Naive thymus-derived CD8-positive, alpha-beta T cell (primary cell): ENCODE results near the gene LRRC27. TPM values are rescaled to one million over a fixed set of nuclear protein-coding genes. Genes with fewer than 3 reads are reported as not detected.

Experiments used
- ATAC-seq, 2 donors: fragments of 150-1000 bp; cut with Tn5 transposase in 1 of 2; sonication (Bioruptor Pico), chemical (Tn5 transposase) in 1 of 2; 1 replicate in 1 of 2; 2 replicates in 1 of 2; pipeline ENCODE4 v1.10.0; 2021; ENCODE audit warnings: mild to moderate bottlenecking in 2 of 2, moderate library complexity in 2 of 2
- POLR2A ChIA-PET: fragments of 350-600 bp; sonication (Branson Sonifier 250); formaldehyde crosslinking; loops from one replicate; lab custom pipeline; 2021; ENCODE audit warnings: antibody characterized with exemption; lab: Charles Lee
- DNase-seq, 10 donors: peaks; one replicate each; pipeline versions ENCODE4 v3.0.0 to v3.0.0-alpha.2; 2020 to 2022
- H3K27ac Mint-ChIP-seq, 10 donors: one replicate each; pipeline ENCODE4 v1.8.0; 2020 to 2022; ENCODE audit warnings: mild to moderate bottlenecking in 10 of 10, mixed read lengths in 10 of 10, moderate library complexity in 4 of 10, inconsistent platforms in 1 of 10
- H3K27me3 Mint-ChIP-seq, 5 donors: one replicate each; pipeline ENCODE4 v1.8.0; 2021 to 2022; ENCODE audit warnings: mixed read lengths in 5 of 5
- H3K36me3 Mint-ChIP-seq, 3 donors: one replicate each; pipeline ENCODE4 v1.8.0; 2020 to 2022; ENCODE audit warnings: mixed read lengths in 3 of 3, mild to moderate bottlenecking in 2 of 3, inconsistent platforms in 1 of 3
- H3K4me1 Mint-ChIP-seq, 4 donors: one replicate each; pipeline ENCODE4 v1.8.0; 2021 to 2022; ENCODE audit warnings: mixed read lengths in 4 of 4
- H3K4me3 Mint-ChIP-seq, 10 donors: one replicate each; pipeline ENCODE4 v1.8.0; 2020 to 2022; ENCODE audit warnings: mild to moderate bottlenecking in 10 of 10, mixed read lengths in 10 of 10, moderate library complexity in 6 of 10, inconsistent platforms in 1 of 10
- H3K9me3 Mint-ChIP-seq, 9 donors: one replicate each; pipeline ENCODE4 v1.8.0; 2020 to 2022; ENCODE audit warnings: mixed read lengths in 9 of 9, mild to moderate bottlenecking in 3 of 9, inconsistent platforms in 1 of 9, moderate library complexity in 1 of 9
- polyA plus RNA-seq, 3 donors: library from polyadenylated mRNA; unstranded; fragments of 300-500 nt; fragmentation: Illumina TruSeq; gene quantifications; one replicate each; pipeline ENCODE4 v1.2.3, GENCODE V29; 2021
- total RNA-seq, 8 experiments: library from RNA in 2 of 8; stranded (reverse) in 2 of 8; gene quantifications; one replicate each; pipeline ENCODE4 v1.2.3 and lab custom pipeline; 2021 to 2026

The LRRC27 gene
- total and polyA plus RNA-seq, 5 experiments from 2014 or later, result 2.4 to 7.9 (median 4.7) TPM

GRCh38 chr10:132357286-132358058 is 25.5 kb downstream of the LRRC27 start:
- DNase-seq (no peak), ATAC-seq (no peak)
- Mint-ChIP-seq H3K36me3 (peaks cover 0 to 3% (median 0%) of the 10 kb centered on the region in 3 donors), H3K27me3 (no peaks in the 10 kb centered on the region), H3K27ac (peak overlapping the region in 2 of 10 donors; percentile 63 to 75), H3K4me1 (peaks cover 3 to 10% (median 5%) of the 10 kb centered on the region in 4 donors), H3K4me3 (no peak overlapping the region), H3K9me3 (no peaks in the 10 kb centered on the region)
- POLR2A ChIA-PET, result no interaction called here

- ATAC-seq (no peak), DNase-seq (no peak)
- Mint-ChIP-seq H3K36me3 (peaks cover 0 to 5% (median 0%) of the 10 kb centered on the region in 3 donors), H3K4me3 (no peak overlapping the region), H3K27ac (no peak overlapping the region), H3K9me3 (no peaks in the 10 kb centered on the region), H3K27me3 (no peaks in the 10 kb centered on the region), H3K4me1 (peaks cover 0 to 6% (median 3%) of the 10 kb centered on the region in 4 donors)
- POLR2A ChIA-PET, result interaction anchor here (0.6 kb wide), 1 partner anchor 28 kb away, joined by 4 read pairs; no protein-coding TSS in a partner anchor
Observed at GRCh38 chr10:132359305-132360040, 27.5 kb downstream of the LRRC27 start.

- DNase-seq (peak in 1 of 10 donors; percentile 21), ATAC-seq (peak; percentile 46 to 51)
- H3K9me3 Mint-ChIP-seq, result no peaks in the 10 kb centered on the region
- no peaks in the 10 kb centered on the region for H3K27me3 Mint-ChIP-seq
- peaks cover 0 to 5% (median 3%) of the 10 kb centered on the region in 3 donors for H3K36me3 Mint-ChIP-seq
- no peak overlapping the region for H3K4me3 Mint-ChIP-seq
- peak overlapping the region in 2 of 10 donors; percentile 17 to 54 for H3K27ac Mint-ChIP-seq
- POLR2A ChIA-PET, result no interaction called here
- peaks cover 0 to 11% (median 8%) of the 10 kb centered on the region in 4 donors for H3K4me1 Mint-ChIP-seq
Observed at GRCh38 chr10:132360766-132361447, 28.9 kb downstream of the LRRC27 start.

GRCh38 chr10:132361581-132362101 is 29.6 kb downstream of the LRRC27 start:
- no peak for ATAC-seq
- Mint-ChIP-seq H3K27me3 (no peaks in the 10 kb centered on the region), H3K4me1 (peaks cover 0 to 11% (median 8%) of the 10 kb centered on the region in 4 donors), H3K9me3 (no peaks in the 10 kb centered on the region), H3K27ac (no peak overlapping the region), H3K36me3 (peaks cover 0 to 5% (median 3%) of the 10 kb centered on the region in 3 donors), H3K4me3 (no peak overlapping the region)
- POLR2A ChIA-PET, result no interaction called here
- no peak for DNase-seq

DNA sequence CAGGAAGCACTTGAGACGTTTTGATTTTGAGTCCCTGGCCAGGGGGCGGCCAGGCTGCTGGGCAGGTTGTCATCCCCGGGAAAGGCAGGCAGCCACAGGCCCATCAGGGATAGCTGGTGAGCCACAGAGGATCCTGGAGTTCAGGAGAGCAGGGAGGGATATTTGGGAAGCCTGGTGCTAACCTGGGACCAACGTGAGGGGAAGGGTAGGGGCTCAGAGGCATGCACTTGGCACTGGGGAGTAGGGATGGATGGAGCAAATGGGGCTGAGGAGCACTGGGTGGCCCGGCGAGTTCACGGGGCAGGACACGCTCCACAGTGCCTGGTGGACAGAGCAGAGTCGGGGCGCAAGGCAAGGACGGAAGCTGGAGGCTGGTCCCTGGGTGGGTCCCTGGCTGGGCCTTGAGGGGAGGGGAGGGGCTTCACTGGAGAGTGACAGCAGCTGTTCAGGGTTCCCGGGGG is 30.2 kb downstream of the LRRC27 start:
- no peak for ATAC-seq
- no peak for DNase-seq
- POLR2A ChIA-PET, result no interaction called here
- no peaks in the 10 kb centered on the region for H3K27me3 Mint-ChIP-seq
- no peaks in the 10 kb centered on the region for H3K9me3 Mint-ChIP-seq
- H3K4me3 Mint-ChIP-seq, result no peak overlapping the region
- peaks cover 0 to 11% (median 8%) of the 10 kb centered on the region in 4 donors for H3K4me1 Mint-ChIP-seq
- H3K27ac Mint-ChIP-seq, result no peak overlapping the region
- H3K36me3 Mint-ChIP-seq, result peaks cover 0 to 9% (median 7%) of the 10 kb centered on the region in 3 donors

DNA sequence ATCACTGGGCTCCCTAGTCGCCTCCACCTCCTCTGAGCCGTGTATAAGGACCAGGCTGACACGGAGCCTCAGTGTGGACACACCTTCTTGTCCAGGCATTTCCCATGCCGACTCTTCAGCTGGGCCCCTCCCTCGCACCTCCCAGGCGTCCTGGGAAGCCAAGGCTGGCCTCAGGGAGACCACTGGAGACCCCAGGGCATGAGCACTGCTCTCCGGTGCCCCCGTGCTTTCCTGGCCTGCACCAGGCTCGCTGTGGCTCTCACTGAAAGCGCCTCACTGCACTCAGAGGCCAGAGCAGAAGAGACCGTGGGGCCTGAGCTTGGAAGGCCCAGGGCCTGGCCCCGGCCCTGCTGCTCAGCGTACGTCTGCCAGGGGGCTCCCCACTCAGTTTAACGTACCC is 31.4 kb downstream of the LRRC27 start:
- ATAC-seq, result no peak
- H3K27me3 Mint-ChIP-seq, result no peaks in the 10 kb centered on the region
- POLR2A ChIA-PET, result no interaction called here
- H3K9me3 Mint-ChIP-seq, result no peaks in the 10 kb centered on the region
- no peak for DNase-seq
- peaks cover 0 to 11% (median 10%) of the 10 kb centered on the region in 3 donors for H3K36me3 Mint-ChIP-seq
- H3K4me3 Mint-ChIP-seq, result no peak overlapping the region
- peak overlapping the region in 1 of 10 donors; percentile 22 for H3K27ac Mint-ChIP-seq
- H3K4me1 Mint-ChIP-seq, result peaks cover 0 to 11% (median 8%) of the 10 kb centered on the region in 4 donors

- DNase-seq, result no peak
- POLR2A ChIA-PET, result no interaction called here
- no peaks in the 10 kb centered on the region for H3K9me3 Mint-ChIP-seq
Observed at GRCh38 chr10:132363921-132364593, 32.1 kb downstream of the LRRC27 start.

GRCh38 chr10:132364594-132364970 is 32.6 kb downstream of the LRRC27 start:
- Mint-ChIP-seq H3K36me3 (peaks cover 0 to 11% (median 10%) of the 10 kb centered on the region in 3 donors), H3K27ac (peak overlapping the region in 8 of 10 donors; percentile 15 to 77 (median 46)), H3K27me3 (no peaks in the 10 kb centered on the region), H3K4me3 (no peak overlapping the region), H3K9me3 (no peaks in the 10 kb centered on the region), H3K4me1 (peaks cover 0 to 11% (median 8%) of the 10 kb centered on the region in 4 donors)
- ATAC-seq (no peak), DNase-seq (no peak)
- POLR2A ChIA-PET, result no interaction called here

More at GRCh38 chr10:132363921-132364593, 32.1 kb downstream of the LRRC27 start:
- H3K27ac Mint-ChIP-seq, result peak overlapping the region in 7 of 10 donors; percentile 0 to 80 (median 73)
- H3K36me3 Mint-ChIP-seq, result peaks cover 0 to 11% (median 10%) of the 10 kb centered on the region in 3 donors
- no peaks in the 10 kb centered on the region for H3K27me3 Mint-ChIP-seq
- H3K4me1 Mint-ChIP-seq, result peaks cover 0 to 11% (median 8%) of the 10 kb centered on the region in 4 donors
- no peak overlapping the region for H3K4me3 Mint-ChIP-seq
- peak; percentile 25 to 36 for ATAC-seq

DNA sequence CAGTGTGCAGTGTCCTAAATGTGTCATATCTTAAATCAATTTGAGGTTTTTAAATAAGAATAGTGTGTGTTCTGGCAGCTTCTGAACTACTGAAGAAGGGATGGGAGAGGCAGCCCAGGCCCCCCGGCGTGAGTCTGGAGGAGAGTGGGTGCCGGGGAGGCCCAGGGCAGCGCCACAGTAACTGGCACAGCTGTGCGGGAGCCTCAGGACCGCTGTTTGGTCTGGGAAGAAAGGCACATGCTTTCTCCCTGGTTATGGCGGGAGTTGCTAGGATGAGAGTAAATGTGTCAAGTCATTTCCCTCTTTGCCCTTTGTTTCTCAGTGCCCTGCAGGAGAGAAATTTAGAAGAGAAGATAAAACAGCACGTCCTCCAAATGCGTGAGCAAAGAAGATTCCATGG is 33.1 kb downstream of the LRRC27 start:
- Mint-ChIP-seq H3K36me3 (peaks cover 0 to 11% (median 10%) of the 10 kb centered on the region in 3 donors), H3K4me1 (peaks cover 0 to 11% (median 8%) of the 10 kb centered on the region in 4 donors), H3K9me3 (no peaks in the 10 kb centered on the region), H3K27ac (peak overlapping the region in 3 of 10 donors; percentile 16 to 77 (median 72)), H3K27me3 (no peaks in the 10 kb centered on the region), H3K4me3 (no peak overlapping the region)
- DNase-seq (no peak), ATAC-seq (no peak)
- POLR2A ChIA-PET, result no interaction called here

DNA sequence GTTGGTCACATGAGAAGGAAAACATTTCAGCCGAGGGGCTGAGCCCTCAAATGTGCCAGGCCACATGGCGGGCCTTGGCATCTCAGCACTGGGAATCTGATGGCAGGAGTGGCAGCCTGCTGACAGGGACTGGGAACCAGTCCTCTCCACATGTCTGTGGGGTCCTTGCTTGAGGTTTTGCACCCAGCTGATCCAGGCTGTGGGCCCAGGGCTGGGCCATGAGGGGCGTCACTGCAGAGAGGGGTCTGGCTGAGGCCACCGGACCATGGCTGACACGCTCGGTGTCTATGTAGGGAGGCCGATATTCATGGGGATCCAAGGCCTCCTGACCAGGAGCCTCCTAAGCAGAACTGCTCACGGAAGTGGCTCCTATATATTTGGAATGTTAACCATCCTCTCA is 34.0 kb downstream of the LRRC27 start:
- H3K4me1 Mint-ChIP-seq, result peaks cover 0 to 11% (median 10%) of the 10 kb centered on the region in 4 donors
- H3K27ac Mint-ChIP-seq, result peak overlapping the region in 1 of 10 donors; percentile 77
- no peaks in the 10 kb centered on the region for H3K27me3 Mint-ChIP-seq
- ATAC-seq (no peak), DNase-seq (peak in 1 of 10 donors; percentile 45)
- POLR2A ChIA-PET, result no interaction called here
- no peak overlapping the region for H3K4me3 Mint-ChIP-seq
- peaks cover 0 to 11% (median 10%) of the 10 kb centered on the region in 3 donors for H3K36me3 Mint-ChIP-seq
- H3K9me3 Mint-ChIP-seq, result no peaks in the 10 kb centered on the region

DNA sequence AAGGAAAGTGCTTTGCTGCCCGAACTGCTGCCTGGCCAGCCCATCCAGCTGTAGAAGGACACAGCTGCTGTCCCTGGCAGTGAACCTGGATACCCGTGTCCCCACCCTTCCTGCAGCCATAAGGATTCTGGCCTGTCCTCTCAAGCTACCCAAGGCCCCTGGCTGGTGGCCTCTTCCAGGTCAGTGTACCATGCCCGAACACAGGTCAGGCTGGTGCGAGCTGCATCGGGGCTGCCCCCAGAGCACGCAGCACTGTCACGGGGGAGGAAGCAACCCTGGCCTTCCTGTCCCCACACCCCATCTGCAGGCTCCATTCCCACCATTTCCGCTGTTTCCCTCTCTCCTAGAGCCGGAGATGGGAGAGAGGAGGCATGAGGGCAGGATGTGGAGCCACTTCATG is 34.5 kb downstream of the LRRC27 start:
- DNase-seq (peak in 1 of 10 donors; percentile 56), ATAC-seq (no peak)
- no peak overlapping the region for H3K4me3 Mint-ChIP-seq
- POLR2A ChIA-PET, result no interaction called here
- no peak overlapping the region for H3K27ac Mint-ChIP-seq
- H3K27me3 Mint-ChIP-seq, result no peaks in the 10 kb centered on the region
- H3K4me1 Mint-ChIP-seq, result peaks cover 0 to 13% (median 10%) of the 10 kb centered on the region in 4 donors
- H3K9me3 Mint-ChIP-seq, result no peaks in the 10 kb centered on the region
- H3K36me3 Mint-ChIP-seq, result peaks cover 0 to 11% (median 10%) of the 10 kb centered on the region in 3 donors
